CD4-positive, alpha-beta T cell treated with Interleukin-2 at 100 ng/mL for 4 hours (primary cell): ENCODE results near the gene ALG3.

ENCODE experiments used
- DNase-seq: peaks from one replicate; pipeline ENCODE4 v3.0.0-alpha.2; 2020; ENCODE audit warnings: low spot score

Gene ALG3

GRCh38 chr3:184259878-184260723 lies 11.3 kb upstream of the ALG3 start:
- DNase-seq: peak; percentile 31

- no peak for DNase-seq
Observed at GRCh38 chr3:184259396-184259877, 10.7 kb upstream of the ALG3 start.

- DNase-seq: no peak
Observed at GRCh38 chr3:184258926-184259325, 10.2 kb upstream of the ALG3 start.

GRCh38 chr3:184257083-184257915 lies 8.5 kb upstream of the ALG3 start:
- DNase-seq: no peak

GRCh38 chr3:184255291-184256039 lies 6.7 kb upstream of the ALG3 start:
- DNase-seq: no peak

GRCh38 chr3:184250167-184250828 lies 1.5 kb upstream of the ALG3 start:
- peak; percentile 92 for DNase-seq

- peak; percentile 97 for DNase-seq
Observed at GRCh38 chr3:184249412-184250166, 827 bp upstream of the ALG3 start, which contains the start of gene EEF1AKMT4. EEF1AKMT4 (plus strand) TSS chr3:184249672; CDS start chr3:184249695, 23 bp downstream.

- no peak for DNase-seq
Observed at GRCh38 chr3:184242297-184242685, 6.5 kb downstream of the ALG3 start.

GRCh38 chr3:184241447-184242296 lies 7.1 kb downstream of the ALG3 start:
- no peak for DNase-seq

- DNase-seq: no peak
Observed at GRCh38 chr3:184241141-184241446, 7.7 kb downstream of the ALG3 start.

- DNase-seq: no peak
Observed at GRCh38 chr3:184240384-184241140, 8.2 kb downstream of the ALG3 start.

GRCh38 chr3:184239708-184240107 lies 9.1 kb downstream of the ALG3 start:
- no peak for DNase-seq

GRCh38 chr3:184239221-184239620 lies 9.5 kb downstream of the ALG3 start:
- no peak for DNase-seq

GRCh38 chr3:184238246-184238818 lies 10.4 kb downstream of the ALG3 start:
- no peak for DNase-seq

- DNase-seq: no peak
Observed at GRCh38 chr3:184237807-184238206, 11.0 kb downstream of the ALG3 start.

GRCh38 chr3:184237211-184237610 lies 11.6 kb downstream of the ALG3 start:
- no peak for DNase-seq

GRCh38 chr3:184236636-184237035 lies 12.1 kb downstream of the ALG3 start:
- no peak for DNase-seq

GRCh38 chr3:184236033-184236410 lies 12.7 kb downstream of the ALG3 start:
- no peak for DNase-seq
